Stimulated activated effector memory CD8-positive, alpha-beta T cell treated with anti-CD3 and anti-CD28 coated beads, Interleukin-12 subunit alpha, Interleukin-12 subunit beta, amount 100 ng/mL, for 72 hours (primary cell): ENCODE data around the gene MOB3B.
"Not testable (repeated sequence)": the region's sequence is repeated elsewhere in the genome, so short reads cannot be mapped to it uniquely, and the experiment has no call there.

ENCODE experiments used
- ATAC-seq: fragments of 150-1000 bp; cut with Tn5 transposase; 2 replicates; pipeline ENCODE4 v1.10.0; 2021
- DNase-seq, 2 donors: peaks; one replicate each; pipeline ENCODE4 v3.0.0; 2021 to 2022; ENCODE audit warnings: low spot score in 2 of 2
- H3K27ac Mint-ChIP-seq: one replicate; pipeline ENCODE4 v1.8.0; 2022; ENCODE audit warnings: mild to moderate bottlenecking, mixed read lengths
- H3K36me3 Mint-ChIP-seq: one replicate; pipeline ENCODE4 v1.8.0; 2022; ENCODE audit warnings: mild to moderate bottlenecking, mixed read lengths
- H3K4me1 Mint-ChIP-seq: one replicate; pipeline ENCODE4 v1.8.0; 2022; ENCODE audit warnings: mixed read lengths
- H3K4me3 Mint-ChIP-seq: one replicate; pipeline ENCODE4 v1.8.0; 2022; ENCODE audit warnings: mild to moderate bottlenecking, mixed read lengths
- H3K9me3 Mint-ChIP-seq: one replicate; pipeline ENCODE4 v1.8.0; 2022; ENCODE audit warnings: mixed read lengths

The MOB3B gene

DNA sequence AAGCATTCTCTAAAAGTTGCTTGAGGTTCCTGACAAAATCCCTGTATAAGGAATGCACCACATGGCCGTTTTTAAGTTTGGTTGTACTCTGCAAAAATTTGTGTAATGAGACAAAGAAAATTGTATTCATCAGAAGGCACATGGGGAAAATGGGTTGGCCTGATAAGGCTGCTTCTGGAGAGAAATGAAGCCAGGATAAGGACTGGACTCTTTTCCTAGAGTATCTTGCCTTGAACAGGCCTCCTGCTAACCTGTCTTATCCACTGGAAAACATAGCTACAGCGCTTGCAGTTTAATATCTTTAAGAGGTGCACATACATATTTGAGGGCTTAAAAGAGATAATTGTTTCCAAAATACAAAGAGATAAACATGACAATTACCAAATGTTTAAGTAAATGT is 46.9 kb downstream of the MOB3B start:
- no peak overlapping the region for H3K4me3 Mint-ChIP-seq
- H3K36me3 Mint-ChIP-seq, result no peaks in the 10 kb centered on the region
- ATAC-seq (no peak), DNase-seq (no peak)
- H3K9me3 Mint-ChIP-seq, result peaks cover 4% of the 10 kb centered on the region
- peaks cover 17% of the 10 kb centered on the region for H3K4me1 Mint-ChIP-seq
- H3K27ac Mint-ChIP-seq, result no peak overlapping the region

DNA sequence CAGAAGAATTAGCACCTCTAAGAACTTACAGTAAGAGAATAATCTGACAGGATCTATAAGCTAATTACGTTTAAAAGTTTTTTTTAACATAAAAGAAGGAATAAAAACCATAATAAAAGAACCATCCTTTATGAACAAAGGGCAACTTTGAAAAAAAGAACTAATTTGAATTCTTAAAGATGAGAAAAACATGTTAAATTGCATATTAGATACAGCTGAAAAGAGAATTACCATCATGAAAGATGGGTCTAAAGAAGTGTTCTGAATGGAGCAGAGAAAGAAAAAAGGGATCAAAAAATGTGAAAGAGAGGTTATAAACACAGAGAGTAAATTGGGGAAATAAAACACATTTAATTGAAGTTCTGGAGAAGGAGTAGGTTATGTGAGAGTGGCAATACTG is 51.3 kb downstream of the MOB3B start:
- no peak for ATAC-seq
- H3K27ac Mint-ChIP-seq, result no peak overlapping the region
- no peak for DNase-seq
- no peaks in the 10 kb centered on the region for H3K4me1 Mint-ChIP-seq
- H3K36me3 Mint-ChIP-seq, result no peaks in the 10 kb centered on the region
- H3K9me3 Mint-ChIP-seq, result peaks cover 6% of the 10 kb centered on the region
- H3K4me3 Mint-ChIP-seq, result no peak overlapping the region

DNA sequence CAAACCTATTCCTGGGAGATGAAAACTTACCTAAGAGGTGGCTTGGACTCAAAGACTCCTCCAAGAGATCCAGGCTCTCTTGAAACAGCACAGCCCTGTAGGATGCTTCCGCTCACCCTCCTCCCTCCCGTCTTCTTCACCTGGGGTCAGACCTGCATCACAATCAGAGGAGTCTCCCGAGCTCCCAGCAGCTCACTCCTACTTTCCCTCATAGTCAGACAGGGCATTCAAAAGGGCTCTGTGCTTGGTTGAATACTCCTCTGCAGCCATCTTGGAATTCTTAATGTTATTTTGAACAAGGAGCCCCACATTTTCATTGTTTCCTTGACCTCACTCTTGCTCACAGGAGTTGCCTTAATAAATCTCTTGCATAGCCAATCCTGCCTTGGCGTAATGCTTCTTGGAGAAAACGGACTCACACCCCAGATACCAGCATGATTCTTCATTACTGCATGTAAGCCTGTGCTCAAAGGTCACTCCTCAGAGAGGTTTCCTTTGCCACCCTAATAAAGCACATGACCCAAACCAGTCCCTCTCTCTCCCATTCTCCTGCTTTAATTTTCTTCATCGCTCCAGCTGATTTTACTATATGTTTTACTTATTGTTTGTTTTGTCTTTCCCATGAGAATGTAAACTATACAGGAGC is 52.6 kb downstream of the MOB3B start:
- no peak overlapping the region for H3K27ac Mint-ChIP-seq
- no peaks in the 10 kb centered on the region for H3K36me3 Mint-ChIP-seq
- peaks cover 6% of the 10 kb centered on the region for H3K9me3 Mint-ChIP-seq
- H3K4me1 Mint-ChIP-seq, result no peaks in the 10 kb centered on the region
- DNase-seq (no peak), ATAC-seq (no peak)
- no peak overlapping the region for H3K4me3 Mint-ChIP-seq

DNA sequence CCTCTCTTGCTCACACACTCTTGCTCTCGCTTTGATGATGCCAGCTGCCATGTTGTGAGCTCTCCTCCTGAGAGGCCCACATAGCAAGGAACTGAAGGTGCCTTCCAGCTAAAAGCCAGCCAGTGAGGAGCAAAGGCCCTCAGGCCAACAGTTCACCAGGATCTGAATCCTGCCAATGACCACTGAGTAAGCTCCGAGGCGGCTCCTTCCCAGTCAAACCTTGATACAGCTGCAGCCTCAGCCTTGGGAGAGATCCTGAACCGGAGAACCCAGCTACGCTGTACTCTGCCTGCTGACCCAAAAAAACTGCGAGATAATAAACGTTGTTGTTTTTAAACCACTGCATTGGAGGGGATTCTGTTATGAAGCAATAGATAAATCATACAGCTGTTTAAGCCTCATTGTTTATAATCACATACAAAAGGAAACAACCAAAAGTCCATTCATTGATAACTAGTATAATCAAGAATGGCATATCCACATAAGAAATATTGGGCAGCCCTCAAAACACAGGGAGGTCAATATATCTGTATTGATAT is 54.5 kb downstream of the MOB3B start:
- peaks cover 6% of the 10 kb centered on the region for H3K9me3 Mint-ChIP-seq
- no peak overlapping the region for H3K27ac Mint-ChIP-seq
- no peak overlapping the region for H3K4me3 Mint-ChIP-seq
- DNase-seq, result no peak
- no peaks in the 10 kb centered on the region for H3K36me3 Mint-ChIP-seq
- H3K4me1 Mint-ChIP-seq, result no peaks in the 10 kb centered on the region
- no peak for ATAC-seq

DNA sequence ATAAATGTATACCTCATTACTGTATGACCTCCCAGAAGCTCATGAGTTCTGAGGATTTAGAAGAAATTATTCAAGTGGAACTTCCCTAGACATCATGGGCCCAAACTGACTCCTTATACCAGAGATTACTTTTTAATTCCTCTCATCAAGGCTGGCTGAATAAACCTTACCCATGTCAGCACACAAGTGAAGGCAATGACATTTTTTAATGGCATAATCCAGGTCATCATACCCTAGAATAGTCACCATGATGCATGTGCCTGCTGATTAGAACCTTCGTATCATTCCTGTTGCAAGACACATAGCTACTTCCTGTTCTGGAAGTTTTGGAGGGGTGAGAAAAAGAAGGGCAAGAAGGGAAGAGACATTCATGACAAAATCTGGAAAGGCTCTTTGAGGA is 55.3 kb downstream of the MOB3B start:
- H3K4me1 Mint-ChIP-seq, result no peaks in the 10 kb centered on the region
- ATAC-seq (no peak), DNase-seq (no peak)
- H3K36me3 Mint-ChIP-seq, result no peaks in the 10 kb centered on the region
- no peak overlapping the region for H3K27ac Mint-ChIP-seq
- H3K4me3 Mint-ChIP-seq, result no peak overlapping the region
- H3K9me3 Mint-ChIP-seq, result peaks cover 6% of the 10 kb centered on the region

DNA sequence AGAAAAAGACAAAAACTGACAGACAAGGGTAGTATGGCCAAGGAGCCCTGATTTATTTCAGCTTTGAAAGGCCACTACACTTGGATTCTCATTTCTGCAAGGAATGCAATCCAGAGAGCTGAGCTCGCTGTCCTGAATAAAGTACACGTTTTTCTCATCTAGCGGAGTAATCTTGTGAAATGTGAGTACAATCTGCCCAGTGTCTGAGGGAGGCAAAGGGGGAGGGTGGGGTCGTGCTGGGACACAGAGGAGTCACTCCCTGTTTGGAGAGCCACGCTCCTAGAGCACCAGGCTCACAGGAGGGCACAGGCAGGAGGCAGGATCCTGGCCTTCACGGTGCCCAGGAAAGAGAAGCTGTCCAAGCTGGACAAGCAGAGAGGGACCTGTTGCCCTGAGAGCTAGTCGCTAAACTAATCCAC is 56.5 kb downstream of the MOB3B start:
- peaks cover 2% of the 10 kb centered on the region for H3K9me3 Mint-ChIP-seq
- no peak overlapping the region for H3K4me3 Mint-ChIP-seq
- no peaks in the 10 kb centered on the region for H3K4me1 Mint-ChIP-seq
- H3K36me3 Mint-ChIP-seq, result no peaks in the 10 kb centered on the region
- DNase-seq (no peak), ATAC-seq (no peak)
- no peak overlapping the region for H3K27ac Mint-ChIP-seq

DNA sequence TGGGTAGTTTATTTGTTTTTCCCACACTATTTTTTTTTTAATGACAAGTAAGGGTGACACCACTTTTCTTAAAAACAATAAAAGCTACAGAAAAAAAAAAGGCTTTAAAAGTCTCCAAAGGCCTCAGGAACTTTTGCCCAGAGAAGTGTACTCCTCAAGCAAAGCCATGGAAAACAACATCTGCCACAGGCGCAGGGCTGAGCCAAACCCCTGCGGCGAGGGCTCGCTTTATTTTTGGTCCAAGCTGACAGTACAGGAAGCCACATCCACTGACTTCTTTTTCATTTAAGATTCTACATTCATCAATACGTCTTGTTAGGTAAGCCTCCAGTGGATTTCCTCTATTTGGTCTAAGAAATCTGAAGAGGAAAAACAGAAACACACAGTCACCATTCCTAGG is 57.4 kb downstream of the MOB3B start:
- no peaks in the 10 kb centered on the region for H3K36me3 Mint-ChIP-seq
- no peak overlapping the region for H3K4me3 Mint-ChIP-seq
- H3K27ac Mint-ChIP-seq, result no peak overlapping the region
- H3K9me3 Mint-ChIP-seq, result no peaks in the 10 kb centered on the region
- H3K4me1 Mint-ChIP-seq, result no peaks in the 10 kb centered on the region
- ATAC-seq (no peak), DNase-seq (no peak)

DNA sequence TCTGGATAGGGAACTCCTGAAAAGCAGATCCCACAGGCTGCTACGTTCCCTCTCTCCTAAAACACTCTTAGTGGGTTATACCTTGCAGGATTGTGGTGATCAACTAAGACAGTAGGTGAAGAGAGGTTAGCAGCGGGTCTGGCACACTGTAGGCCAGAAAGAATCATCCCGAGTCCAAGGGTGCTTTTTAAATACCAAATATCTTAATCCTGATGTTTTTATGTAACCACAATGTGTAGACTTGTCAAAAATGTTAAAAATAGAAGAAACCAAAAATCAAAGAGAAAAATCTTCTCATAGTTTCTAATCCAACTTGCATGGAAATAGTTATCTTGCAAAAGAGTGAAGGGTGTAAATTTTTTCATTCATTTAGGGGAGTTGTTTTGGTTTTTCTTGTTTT is 57.8 kb downstream of the MOB3B start:
- Mint-ChIP-seq H3K9me3 (no peaks in the 10 kb centered on the region), H3K4me1 (no peaks in the 10 kb centered on the region), H3K4me3 (no peak overlapping the region), H3K27ac (no peak overlapping the region), H3K36me3 (no peaks in the 10 kb centered on the region)
- no peak for DNase-seq
- no peak for ATAC-seq

DNA sequence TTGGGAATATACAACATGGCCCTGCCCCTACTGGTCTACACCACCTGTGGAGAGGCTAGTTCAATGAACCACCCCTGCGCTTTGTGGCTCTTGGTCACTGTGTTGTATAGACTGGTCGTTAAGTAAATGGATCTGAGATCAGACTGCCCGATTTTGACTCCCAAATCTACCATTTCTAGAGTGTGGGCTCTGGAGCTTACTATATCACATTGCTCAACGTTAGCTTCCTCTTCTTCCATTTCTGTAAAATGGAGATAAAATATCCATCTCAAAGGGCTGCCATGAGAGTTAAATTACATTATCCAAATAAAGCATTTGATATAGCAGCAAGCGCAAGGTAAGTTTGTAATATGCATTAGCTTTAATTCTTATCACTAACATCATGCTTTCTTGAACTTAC is 58.2 kb downstream of the MOB3B start:
- H3K36me3 Mint-ChIP-seq, result no peaks in the 10 kb centered on the region
- no peak overlapping the region for H3K4me3 Mint-ChIP-seq
- DNase-seq (no peak), ATAC-seq (no peak)
- no peaks in the 10 kb centered on the region for H3K9me3 Mint-ChIP-seq
- no peaks in the 10 kb centered on the region for H3K4me1 Mint-ChIP-seq
- H3K27ac Mint-ChIP-seq, result no peak overlapping the region

DNA sequence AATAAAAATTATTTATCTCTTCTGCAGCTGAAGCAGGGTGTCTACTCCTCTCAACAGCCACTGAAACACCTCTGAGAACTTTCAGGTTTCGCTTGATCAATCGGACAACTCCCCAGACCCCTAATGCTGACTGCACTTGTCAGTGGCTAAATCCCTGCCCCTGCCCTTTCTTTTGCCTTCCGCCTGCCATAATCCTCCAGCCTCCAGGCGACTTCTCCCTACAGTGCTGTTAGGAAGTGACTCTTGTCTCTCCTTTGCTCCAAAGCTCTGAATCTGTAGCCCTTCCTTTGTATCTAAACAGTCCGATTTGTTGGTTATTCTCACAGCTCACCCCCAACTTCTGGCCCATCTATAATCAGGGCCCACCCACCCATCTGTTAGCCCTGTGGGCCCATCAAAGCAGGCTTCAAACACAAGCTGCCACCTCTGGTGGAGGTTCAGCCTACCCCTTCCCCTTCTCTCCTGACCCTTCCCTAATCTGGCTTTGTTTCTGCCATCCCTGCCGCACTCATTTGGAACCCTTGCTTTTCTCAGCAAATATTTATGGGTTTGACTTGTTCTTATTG is 59.2 kb downstream of the MOB3B start:
- no peak for ATAC-seq
- Mint-ChIP-seq H3K36me3 (no peaks in the 10 kb centered on the region), H3K27ac (no peak overlapping the region), H3K4me3 (no peak overlapping the region), H3K9me3 (no peaks in the 10 kb centered on the region), H3K4me1 (no peaks in the 10 kb centered on the region)
- no peak for DNase-seq

DNA sequence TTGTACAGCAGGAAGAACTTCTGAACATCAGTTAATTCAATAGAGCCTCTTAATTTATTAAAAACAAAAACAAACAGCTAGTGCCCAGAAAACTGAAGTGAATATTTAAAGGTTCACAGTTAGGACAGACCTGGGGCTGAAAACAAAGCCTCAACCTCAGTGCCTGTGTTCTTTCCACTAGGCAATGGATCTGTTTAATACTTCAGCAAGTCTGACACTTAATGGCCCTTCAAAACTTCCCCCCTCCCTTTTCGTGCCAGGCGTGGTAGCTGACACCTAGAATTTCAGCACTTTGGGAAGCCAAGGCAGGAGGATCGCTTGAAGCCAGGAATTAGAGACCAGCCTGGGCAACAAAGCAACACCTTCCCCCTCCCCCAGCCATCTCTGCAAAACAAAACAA is 60.1 kb downstream of the MOB3B start:
- Mint-ChIP-seq H3K4me1 (no peaks in the 10 kb centered on the region), H3K4me3 (no peak overlapping the region), H3K9me3 (no peaks in the 10 kb centered on the region), H3K36me3 (no peaks in the 10 kb centered on the region), H3K27ac (no peak overlapping the region)
- DNase-seq (no peak), ATAC-seq (no peak)

DNA sequence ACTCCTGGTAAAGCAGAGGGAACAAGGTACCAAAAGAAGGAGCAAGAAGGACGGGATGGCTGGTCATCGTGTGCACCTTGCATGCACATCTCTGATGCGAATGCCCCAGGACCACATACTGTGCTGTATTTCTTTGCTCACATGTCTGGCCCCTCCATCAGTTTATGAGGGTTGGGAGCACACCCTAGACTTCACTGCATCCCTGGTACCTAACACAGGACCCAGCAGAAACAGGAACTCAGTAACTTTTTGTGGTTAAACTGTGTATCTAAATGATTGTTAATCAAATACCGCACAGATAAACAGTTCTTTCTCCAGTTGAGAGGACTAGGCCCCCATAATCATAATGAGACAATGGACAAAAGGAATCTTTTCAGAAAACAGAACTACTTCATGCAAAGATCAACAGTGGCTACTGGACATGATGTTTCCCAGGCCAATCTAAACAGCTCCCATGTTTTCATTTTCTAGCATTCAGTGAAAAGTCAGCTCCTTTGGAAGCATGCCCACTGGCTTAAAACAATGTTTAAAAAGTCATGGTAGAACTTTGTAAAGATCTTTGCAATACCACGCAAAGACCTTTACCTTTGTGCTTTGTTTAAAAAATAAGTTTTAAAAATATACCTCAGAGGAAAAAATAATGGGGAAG is 61.0 kb downstream of the MOB3B start:
- DNase-seq, result no peak
- H3K9me3 Mint-ChIP-seq, result no peaks in the 10 kb centered on the region
- no peaks in the 10 kb centered on the region for H3K36me3 Mint-ChIP-seq
- peak; percentile 45 for ATAC-seq
- no peak overlapping the region for H3K4me3 Mint-ChIP-seq
- no peaks in the 10 kb centered on the region for H3K4me1 Mint-ChIP-seq
- no peak overlapping the region for H3K27ac Mint-ChIP-seq

DNA sequence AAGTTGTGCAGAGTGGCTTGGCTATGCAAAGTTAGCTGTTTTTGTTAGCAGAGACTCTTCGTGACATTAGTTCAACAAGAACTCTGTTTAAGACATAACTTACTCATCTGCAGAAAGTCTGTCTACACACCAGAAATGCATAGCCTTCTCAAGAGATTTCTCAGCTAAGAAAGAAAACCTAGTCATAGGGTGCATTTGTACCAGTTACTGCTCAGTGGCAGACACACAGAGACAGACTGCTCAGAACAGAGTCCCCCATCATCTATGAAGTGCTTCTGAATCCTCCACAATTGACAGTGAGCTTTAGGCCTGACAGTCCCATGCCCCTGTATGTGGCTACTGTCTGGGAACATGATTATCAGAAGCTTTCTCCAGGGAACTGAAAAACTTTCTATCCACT is 61.6 kb downstream of the MOB3B start:
- no peak overlapping the region for H3K4me3 Mint-ChIP-seq
- no peak overlapping the region for H3K27ac Mint-ChIP-seq
- no peaks in the 10 kb centered on the region for H3K4me1 Mint-ChIP-seq
- DNase-seq, result no peak
- no peaks in the 10 kb centered on the region for H3K9me3 Mint-ChIP-seq
- ATAC-seq, result peak; percentile 55
- H3K36me3 Mint-ChIP-seq, result no peaks in the 10 kb centered on the region

DNA sequence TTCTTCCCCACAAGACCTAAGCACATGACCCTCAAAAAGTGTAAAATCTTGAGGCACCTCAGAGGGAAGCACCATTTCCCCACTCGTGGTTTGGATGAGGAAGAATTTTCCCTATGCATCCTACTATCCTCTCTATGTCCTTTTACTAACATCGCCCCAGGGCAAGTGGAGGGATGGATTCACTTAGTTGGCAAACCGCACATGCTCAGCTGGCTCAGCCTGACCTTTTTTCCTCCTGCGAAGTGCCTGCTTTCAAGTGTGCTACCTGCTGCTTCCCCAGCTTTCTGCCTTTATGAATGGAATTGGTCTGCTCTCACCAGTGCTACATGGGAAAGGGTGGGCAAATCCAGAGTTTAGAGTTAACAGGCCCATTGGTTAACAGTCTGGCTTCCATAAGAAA is 62.1 kb downstream of the MOB3B start:
- Mint-ChIP-seq H3K9me3 (no peaks in the 10 kb centered on the region), H3K27ac (no peak overlapping the region), H3K4me1 (no peaks in the 10 kb centered on the region), H3K4me3 (no peak overlapping the region), H3K36me3 (no peaks in the 10 kb centered on the region)
- no peak for DNase-seq
- ATAC-seq, result no peak

DNA sequence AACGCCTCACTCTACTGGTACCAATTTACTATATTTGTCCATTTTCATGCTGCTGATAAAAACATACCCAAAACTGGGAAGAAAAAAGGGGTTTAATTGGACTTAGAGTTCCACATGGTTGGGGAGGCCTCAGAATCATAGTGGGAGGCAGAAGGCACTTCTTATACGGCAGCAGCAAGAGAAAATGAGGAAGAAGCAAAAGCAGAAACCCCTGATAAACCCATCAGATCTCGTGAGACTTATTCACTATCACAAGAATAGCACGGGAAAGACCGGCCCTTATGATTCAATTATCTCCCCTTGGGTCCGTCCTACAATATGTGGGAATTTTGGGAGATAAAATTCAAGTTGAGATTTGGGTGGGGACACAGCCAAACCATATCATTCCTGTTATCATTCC is 63.1 kb downstream of the MOB3B start:
- not testable (repeated sequence) for H3K36me3 Mint-ChIP-seq, H3K4me1 Mint-ChIP-seq, ATAC-seq, H3K27ac Mint-ChIP-seq, DNase-seq, H3K9me3 Mint-ChIP-seq, H3K4me3 Mint-ChIP-seq

DNA sequence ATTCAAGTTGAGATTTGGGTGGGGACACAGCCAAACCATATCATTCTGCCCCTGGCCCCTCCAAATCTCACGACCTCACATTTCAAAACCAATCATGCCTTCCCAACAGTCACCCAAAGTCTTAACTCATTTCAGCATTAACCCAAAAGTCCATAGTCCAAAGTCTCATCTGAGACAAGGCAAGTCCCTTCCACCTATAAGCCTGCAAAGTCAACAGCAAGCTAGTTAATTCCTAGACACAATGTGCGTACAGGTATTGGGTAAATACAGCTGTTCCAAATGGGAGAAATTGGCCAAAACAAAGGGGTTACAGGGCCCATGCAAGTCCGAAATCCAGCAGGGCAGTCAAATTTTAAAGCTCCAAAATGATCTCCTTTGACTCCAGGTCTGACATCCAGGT is 64.7 kb downstream of the MOB3B start:
- not testable (repeated sequence) for ATAC-seq, H3K4me3 Mint-ChIP-seq, DNase-seq, H3K27ac Mint-ChIP-seq, H3K4me1 Mint-ChIP-seq, H3K9me3 Mint-ChIP-seq, H3K36me3 Mint-ChIP-seq
